SH-SY5Y (cell line): Measurements from ENCODE around the gene ZNF606.

Experiments
- GATA2 ChIP-seq: IDR thresholded peaks from 2 replicates; pipeline ENCODE4 v1.6.1; 2011; ENCODE audit warnings: mild to moderate bottlenecking, low read depth, low read length
- GATA3 ChIP-seq: IDR thresholded peaks from 2 replicates; pipeline ENCODE4 v1.6.1; 2011; ENCODE audit warnings: low read depth, mild to moderate bottlenecking, low read length, moderate library complexity

DNA sequence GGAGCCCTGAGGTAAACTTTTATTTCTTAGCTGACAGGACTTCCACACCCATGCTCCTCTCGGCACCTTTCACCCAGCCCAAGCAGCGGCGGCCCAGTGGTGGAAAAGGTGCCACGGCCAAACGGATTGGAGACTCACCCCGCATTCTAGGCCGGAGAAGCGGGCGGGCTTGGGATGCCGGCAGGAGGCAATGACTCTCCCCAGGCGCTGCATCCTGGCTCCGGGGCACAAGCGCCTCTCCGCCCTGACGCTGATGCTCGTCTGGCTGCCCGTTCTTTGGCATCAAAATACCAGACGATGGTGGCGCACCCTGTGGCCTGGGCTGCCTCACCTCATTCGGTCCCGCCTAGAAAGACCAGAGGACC, 6.7 kb upstream of the ZNF606 start:
- TF ChIP-seq GATA2 (no peak), GATA3 (no peak)
